IPS-20b (cell line): ENCODE results near the gene OR52K2.
"Not testable (repeated sequence)": the region's sequence is repeated elsewhere in the genome, so short reads cannot be mapped to it uniquely, and the experiment has no call there.

ENCODE experiments used
- H3K27ac ChIP-seq: one replicate; pipeline ENCODE4 v1.5.1; 2013; ENCODE audit warnings: low read length
- H3K27me3 ChIP-seq: 2 replicates; pipeline ENCODE4 v1.6.1; 2013; ENCODE audit warnings: mild to moderate bottlenecking, low read length, inconsistent platforms; ENCODE audit not compliant: insufficient read depth
- H3K36me3 ChIP-seq: 2 replicates; pipeline ENCODE4 v1.6.1; 2013; ENCODE audit warnings: low read depth, mild to moderate bottlenecking, inconsistent platforms, low read length, moderate library complexity; ENCODE audit not compliant: insufficient read depth
- H3K4me1 ChIP-seq: 2 replicates; pipeline ENCODE4 v1.6.1; 2013; ENCODE audit warnings: mild to moderate bottlenecking, control low read depth, inconsistent platforms, low read length, moderate library complexity; ENCODE audit not compliant: insufficient read depth
- H3K4me3 ChIP-seq: 2 replicates; pipeline ENCODE4 v1.5.1; 2013; ENCODE audit warnings: mild to moderate bottlenecking, low read length, inconsistent platforms
- H3K9ac ChIP-seq: 2 replicates; pipeline ENCODE4 v1.6.1; 2013; ENCODE audit warnings: low read depth, mild to moderate bottlenecking, inconsistent platforms, low read length, moderate library complexity
- H3K9me3 ChIP-seq: 2 replicates; pipeline ENCODE4 v1.6.1; 2013; ENCODE audit warnings: mild to moderate bottlenecking, low read depth, low read length, inconsistent platforms; ENCODE audit not compliant: insufficient read depth

The OR52K2 gene

GRCh38 chr11:4482445-4482844 lies 33.4 kb downstream of the OR52K2 start, which contains the start of gene OR52K1:
TSS of gene OR52K1 (plus strand) at chr11:4482646. CDS start at chr11:4488901, 6,255 bp downstream.
- Histone ChIP-seq H3K4me3 (no peak within 1 kb of the TSS), H3K27me3 (no peaks in the 10 kb centered on the region), H3K27ac (no peak within 1 kb of the TSS), H3K9me3 (no peaks in the 10 kb centered on the region), H3K36me3 (no peaks in the 10 kb centered on the region), H3K4me1 (no peaks in the 10 kb centered on the region), H3K9ac (no peak within 1 kb of the TSS)

GRCh38 chr11:4484310-4484709 lies 35.2 kb downstream of the OR52K2 start:
- H3K27ac ChIP-seq: no peak overlapping the region
- H3K9ac ChIP-seq: no peak overlapping the region
- H3K36me3 ChIP-seq: no peaks in the 10 kb centered on the region
- H3K9me3 ChIP-seq: no peaks in the 10 kb centered on the region
- no peaks in the 10 kb centered on the region for H3K27me3 ChIP-seq
- H3K4me3 ChIP-seq: no peak overlapping the region
- no peaks in the 10 kb centered on the region for H3K4me1 ChIP-seq

- H3K9me3 ChIP-seq, H3K36me3 ChIP-seq, H3K9ac ChIP-seq, H3K27me3 ChIP-seq, H3K4me1 ChIP-seq, H3K4me3 ChIP-seq, H3K27ac ChIP-seq: not testable (repeated sequence)
These were observed 42.3 kb downstream of the OR52K2 start for GRCh38 chr11:4491405-4491804.

- Histone ChIP-seq H3K9ac (no peak overlapping the region), H3K4me3 (no peak overlapping the region), H3K4me1 (no peaks in the 10 kb centered on the region), H3K27ac (no peak overlapping the region), H3K27me3 (no peaks in the 10 kb centered on the region), H3K9me3 (0 out of 2 replicates have a peak, but pooled peaks cover 6% of the 10 kb centered on the region), H3K36me3 (no peaks in the 10 kb centered on the region)
These were observed 42.9 kb downstream of the OR52K2 start for GRCh38 chr11:4491878-4492606.

GRCh38 chr11:4493480-4493818 lies 44.4 kb downstream of the OR52K2 start:
- Histone ChIP-seq H3K27ac (no peak overlapping the region), H3K9me3 (0 out of 2 replicates have a peak, but pooled peaks cover 6% of the 10 kb centered on the region), H3K4me3 (no peak overlapping the region), H3K27me3 (no peaks in the 10 kb centered on the region), H3K36me3 (no peaks in the 10 kb centered on the region), H3K9ac (no peak overlapping the region), H3K4me1 (no peaks in the 10 kb centered on the region)

- Histone ChIP-seq H3K27ac (no peak overlapping the region), H3K9ac (no peak overlapping the region), H3K4me3 (no peak overlapping the region), H3K27me3 (no peaks in the 10 kb centered on the region), H3K36me3 (no peaks in the 10 kb centered on the region), H3K9me3 (0 out of 2 replicates have a peak, but pooled peaks cover 6% of the 10 kb centered on the region), H3K4me1 (no peaks in the 10 kb centered on the region)
These were observed 46.4 kb downstream of the OR52K2 start for GRCh38 chr11:4495487-4495886.

GRCh38 chr11:4495986-4496385 lies 46.9 kb downstream of the OR52K2 start:
- Histone ChIP-seq H3K4me1 (no peaks in the 10 kb centered on the region), H3K9ac (no peak overlapping the region), H3K9me3 (0 out of 2 replicates have a peak, but pooled peaks cover 6% of the 10 kb centered on the region), H3K27me3 (no peaks in the 10 kb centered on the region), H3K36me3 (no peaks in the 10 kb centered on the region), H3K4me3 (no peak overlapping the region), H3K27ac (no peak overlapping the region)

- 0 out of 2 replicates have a peak, but pooled peaks cover 1% of the 10 kb centered on the region for H3K9me3 ChIP-seq
- H3K4me3 ChIP-seq: no peak overlapping the region
- no peaks in the 10 kb centered on the region for H3K4me1 ChIP-seq
- H3K27me3 ChIP-seq: no peaks in the 10 kb centered on the region
- H3K36me3 ChIP-seq: no peaks in the 10 kb centered on the region
- no peak overlapping the region for H3K9ac ChIP-seq
- H3K27ac ChIP-seq: no peak overlapping the region
These were observed 47.6 kb downstream of the OR52K2 start for GRCh38 chr11:4496557-4497248.
